Upper lobe of right lung (tissue), 1 donor: ENCODE data around the gene RFX2. TPM values are rescaled to one million over a fixed set of nuclear protein-coding genes. Genes with fewer than 3 reads are reported as not detected.
A peak's percentile ranks its signal among the peaks of the same experiment; 100 is the strongest.

Experiments used
- ATAC-seq: fragments of 200-7000 bp; cut with Tn5 transposase; one replicate; pipeline ENCODE4 v1.9.1; 2020; ENCODE audit warnings: mild to moderate bottlenecking, moderate library complexity
- DNase-seq: peaks from one replicate; pipeline ENCODE4 v3.0.0-alpha.2; 2020
- H3K27ac ChIP-seq: fragments of 200-600 bp; one replicate; pipeline ENCODE4 v1.8.0; 2022
- H3K27me3 ChIP-seq: fragments of 200-600 bp; one replicate; pipeline ENCODE4 v1.8.0; 2022; ENCODE audit warnings: mild to moderate bottlenecking
- H3K36me3 ChIP-seq: fragments of 200-600 bp; one replicate; pipeline ENCODE4 v1.8.0; 2022
- H3K4me1 ChIP-seq: fragments of 200-600 bp; one replicate; pipeline ENCODE4 v1.8.0; 2022
- H3K4me3 ChIP-seq: fragments of 200-600 bp; one replicate; pipeline ENCODE4 v1.8.0; 2022; ENCODE audit warnings: mild to moderate bottlenecking
- H3K9me3 ChIP-seq: fragments of 200-600 bp; one replicate; pipeline ENCODE4 v1.8.0; 2022
- intact Hi-C: fragments of 100-400 bp; cut with DNase I; formaldehyde crosslinking; loops from one replicate; pipeline ENCODE4 v1.11.0; 2022
- total RNA-seq: library from RNA; stranded (reverse); fragmentation: NEBNext Ultra II Directional; extraction: Animal tissue kit (Norgen Biotek cat#: 25700); gene quantifications from one replicate; pipeline ENCODE4 v1.2.1, GENCODE V29; 2021
- TF ChIP-seq, protein P1 (sequence below): fragments of 200-600 bp; IDR thresholded peaks from one replicate; pipeline ENCODE4 v1.8.0; 2022; ENCODE audit warnings: antibody characterized with exemption
- donor health status: DM: no; HTN: yes; CAD: no; lungs with severe emphysema.

Gene RFX2
- total RNA-seq, 1 donor from 2014 or later: 11.7 TPM

DNA sequence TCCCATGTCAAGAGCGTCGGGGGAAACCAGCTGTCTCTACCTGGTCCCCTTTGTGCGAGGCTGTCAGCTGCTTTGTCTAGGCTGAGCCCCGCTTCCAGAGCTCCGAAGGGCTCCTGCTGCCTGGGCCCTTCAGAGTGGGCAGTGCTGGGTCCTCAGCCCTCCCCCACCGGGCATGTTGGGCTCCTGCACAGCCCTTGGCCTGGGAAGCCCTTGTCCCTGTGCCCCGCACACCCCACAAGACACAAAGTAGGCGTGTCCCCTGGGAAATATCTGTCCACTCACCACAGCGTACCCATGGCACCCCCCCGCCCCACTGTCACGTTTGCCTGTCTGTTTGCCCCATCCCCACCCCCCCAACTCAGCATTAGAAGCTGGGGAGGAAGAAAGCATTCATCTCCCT lies 92.7 kb downstream of the RFX2 start:
- H3K27ac ChIP-seq: no peak overlapping the region
- ATAC-seq: no peak
- H3K4me1 ChIP-seq: no peaks in the 10 kb centered on the region
- intact Hi-C loops: no loop called here
- H3K27me3 ChIP-seq: no peaks in the 10 kb centered on the region
- no peaks in the 10 kb centered on the region for H3K36me3 ChIP-seq
- peak; percentile 45 for DNase-seq
- H3K9me3 ChIP-seq: no peaks in the 10 kb centered on the region
- H3K4me3 ChIP-seq: no peak overlapping the region
- TF ChIP-seq, protein P1, sequence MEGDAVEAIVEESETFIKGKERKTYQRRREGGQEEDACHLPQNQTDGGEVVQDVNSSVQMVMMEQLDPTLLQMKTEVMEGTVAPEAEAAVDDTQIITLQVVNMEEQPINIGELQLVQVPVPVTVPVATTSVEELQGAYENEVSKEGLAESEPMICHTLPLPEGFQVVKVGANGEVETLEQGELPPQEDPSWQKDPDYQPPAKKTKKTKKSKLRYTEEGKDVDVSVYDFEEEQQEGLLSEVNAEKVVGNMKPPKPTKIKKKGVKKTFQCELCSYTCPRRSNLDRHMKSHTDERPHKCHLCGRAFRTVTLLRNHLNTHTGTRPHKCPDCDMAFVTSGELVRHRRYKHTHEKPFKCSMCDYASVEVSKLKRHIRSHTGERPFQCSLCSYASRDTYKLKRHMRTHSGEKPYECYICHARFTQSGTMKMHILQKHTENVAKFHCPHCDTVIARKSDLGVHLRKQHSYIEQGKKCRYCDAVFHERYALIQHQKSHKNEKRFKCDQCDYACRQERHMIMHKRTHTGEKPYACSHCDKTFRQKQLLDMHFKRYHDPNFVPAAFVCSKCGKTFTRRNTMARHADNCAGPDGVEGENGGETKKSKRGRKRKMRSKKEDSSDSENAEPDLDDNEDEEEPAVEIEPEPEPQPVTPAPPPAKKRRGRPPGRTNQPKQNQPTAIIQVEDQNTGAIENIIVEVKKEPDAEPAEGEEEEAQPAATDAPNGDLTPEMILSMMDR: no peak

DNA sequence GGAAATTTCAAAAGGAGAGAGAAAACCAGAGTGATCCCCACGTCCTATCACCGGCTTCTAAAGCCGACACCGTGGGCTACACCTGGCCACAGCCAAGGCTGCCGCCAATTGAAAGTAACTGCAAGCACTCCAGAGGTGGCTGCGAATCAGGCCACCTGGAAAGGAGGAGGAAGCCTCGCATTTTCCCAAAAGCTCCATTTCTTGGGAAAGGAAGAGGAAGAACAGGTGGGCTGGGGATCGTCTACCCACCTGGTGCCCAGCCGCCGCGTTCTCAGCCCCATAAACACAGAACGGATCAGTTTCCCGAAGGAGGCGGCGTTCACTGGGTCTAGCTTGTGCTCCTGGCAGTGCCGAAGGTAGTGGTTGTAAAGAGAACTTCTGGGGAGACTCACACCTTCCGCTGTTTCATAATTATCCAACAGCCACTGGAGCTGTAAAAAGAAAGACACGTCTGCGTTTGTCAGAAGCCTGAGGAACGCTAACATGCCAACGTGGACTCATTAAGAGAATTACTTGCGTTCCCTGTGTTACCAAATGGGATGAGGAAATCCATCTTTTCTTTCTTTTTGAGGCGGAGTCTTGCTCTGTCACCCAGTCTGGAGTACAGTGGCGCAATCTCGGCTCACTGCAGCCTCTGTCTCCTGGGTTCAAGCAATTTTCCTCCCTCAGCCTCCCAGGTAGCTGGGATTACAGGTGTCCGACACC lies 94.3 kb downstream of the RFX2 start:
- TF ChIP-seq, protein P1: no peak
- intact Hi-C loops: no loop called here
- Histone ChIP-seq H3K4me1 (no peaks in the 10 kb centered on the region), H3K27ac (no peak overlapping the region), H3K27me3 (no peaks in the 10 kb centered on the region), H3K9me3 (no peaks in the 10 kb centered on the region), H3K36me3 (no peaks in the 10 kb centered on the region), H3K4me3 (no peak overlapping the region)
- ATAC-seq (no peak), DNase-seq (peak; percentile 37)

DNA sequence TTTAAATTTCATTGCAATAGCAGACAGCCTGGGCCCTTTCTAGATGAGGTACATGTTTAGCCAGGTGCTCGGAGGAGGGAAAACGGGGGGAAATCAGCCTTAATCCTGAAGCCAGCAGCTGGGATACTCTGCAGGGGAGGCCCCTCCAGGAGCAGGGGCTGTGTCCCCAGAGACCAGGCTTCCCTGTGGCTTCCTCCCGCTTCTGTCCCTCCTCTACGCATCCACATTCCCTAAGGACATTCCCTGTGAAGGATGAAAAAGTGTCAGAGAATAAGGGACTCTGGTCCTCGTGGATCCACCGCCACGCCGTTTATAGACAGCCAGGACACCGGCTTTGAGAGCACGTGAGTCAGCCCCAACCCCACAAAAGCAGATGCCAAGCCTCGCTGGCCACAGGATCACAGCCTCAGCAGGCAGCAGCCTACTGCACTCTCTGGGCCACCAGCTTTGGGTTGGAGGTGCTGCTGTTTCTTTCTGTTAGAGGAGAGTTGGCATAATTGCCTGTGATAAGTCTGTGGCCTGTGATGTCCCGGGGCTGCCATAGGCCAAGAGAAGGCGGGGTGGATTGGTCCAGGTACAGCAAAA lies 95.7 kb downstream of the RFX2 start:
- Histone ChIP-seq H3K36me3 (peaks cover 7% of the 10 kb centered on the region), H3K4me1 (no peaks in the 10 kb centered on the region), H3K27me3 (no peaks in the 10 kb centered on the region), H3K27ac (no peak overlapping the region), H3K9me3 (no peaks in the 10 kb centered on the region), H3K4me3 (no peak overlapping the region)
- ATAC-seq: no peak
- intact Hi-C loops: no loop called here
- TF ChIP-seq, protein P1: no peak
- peak; percentile 39 for DNase-seq

DNA sequence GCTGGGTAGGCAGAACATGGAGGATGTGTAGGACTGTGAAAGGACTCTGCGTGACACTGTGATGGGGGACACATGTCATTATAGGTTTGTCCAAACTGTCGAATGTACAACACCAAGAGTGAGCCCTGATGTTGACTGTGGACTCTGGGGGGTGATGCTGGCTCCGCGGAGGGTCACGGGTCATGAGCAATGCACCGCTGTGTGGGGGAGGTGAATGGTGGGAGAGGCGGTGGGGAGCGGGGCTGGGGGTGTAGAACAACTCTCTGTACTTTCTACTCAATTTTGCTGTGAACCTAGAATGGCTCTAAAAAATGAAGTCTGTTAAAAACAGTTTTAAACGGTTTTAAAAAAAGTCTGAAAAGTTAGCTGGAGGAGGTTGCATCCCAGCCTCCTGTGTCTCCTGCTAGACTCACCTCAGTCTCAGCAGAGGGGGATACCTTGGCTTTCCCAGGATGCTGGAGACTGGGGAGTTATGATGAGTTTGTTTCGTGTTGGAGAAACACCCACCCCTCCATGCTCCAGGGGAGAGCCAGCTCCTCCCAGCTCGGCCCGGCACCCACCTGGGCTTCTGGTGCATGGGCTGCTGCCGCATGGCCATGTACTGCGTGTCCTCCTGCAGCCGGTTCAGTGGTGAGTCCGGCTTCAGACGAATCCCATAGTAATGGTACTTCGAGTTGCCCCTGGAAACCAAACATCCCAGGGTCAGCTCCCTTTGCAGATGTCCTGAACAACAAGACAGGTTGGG lies 97.7 kb downstream of the RFX2 start:
- TF ChIP-seq, protein P1: no peak
- ATAC-seq (no peak), DNase-seq (no peak)
- Histone ChIP-seq H3K4me3 (no peak overlapping the region), H3K27ac (no peak overlapping the region), H3K4me1 (no peaks in the 10 kb centered on the region), H3K36me3 (peaks cover 16% of the 10 kb centered on the region), H3K27me3 (no peaks in the 10 kb centered on the region), H3K9me3 (no peaks in the 10 kb centered on the region)
- intact Hi-C loops: no loop called here

DNA sequence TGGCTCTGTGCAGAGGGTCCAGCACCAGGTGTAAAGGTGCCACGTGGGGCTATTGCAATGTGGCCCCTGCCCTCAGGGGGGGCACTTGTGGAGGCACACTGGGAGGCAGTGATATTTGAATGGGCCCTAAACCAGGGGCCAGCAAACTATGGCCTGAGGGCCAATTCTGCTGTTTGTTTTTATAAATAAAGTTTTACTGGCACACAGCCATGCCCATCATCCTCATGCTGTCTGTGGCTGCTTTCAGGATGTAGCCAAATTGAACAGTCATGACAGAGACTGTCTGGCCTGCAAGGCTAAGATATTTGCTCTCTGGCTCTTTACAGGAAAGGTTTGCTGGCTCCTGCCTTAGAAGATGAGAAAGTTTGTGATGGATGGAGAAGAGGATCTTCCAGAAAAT lies 98.5 kb downstream of the RFX2 start:
- Histone ChIP-seq H3K36me3 (peaks cover 16% of the 10 kb centered on the region), H3K4me3 (no peak overlapping the region), H3K27ac (no peak overlapping the region), H3K27me3 (no peaks in the 10 kb centered on the region), H3K9me3 (no peaks in the 10 kb centered on the region), H3K4me1 (no peaks in the 10 kb centered on the region)
- no peak for ATAC-seq
- no peak for DNase-seq
- TF ChIP-seq, protein P1: no peak
- intact Hi-C loops: no loop called here
